ENCODE data around the gene NEIL3. TPM values are rescaled to one million over a fixed set of nuclear protein-coding genes. Genes with fewer than 3 reads are reported as not detected.

Gene NEIL3
- total RNA-seq, 6 donors from 2014 or later = 0.39 to 1.0 (median 0.61) TPM; not detected in 2

DNA sequence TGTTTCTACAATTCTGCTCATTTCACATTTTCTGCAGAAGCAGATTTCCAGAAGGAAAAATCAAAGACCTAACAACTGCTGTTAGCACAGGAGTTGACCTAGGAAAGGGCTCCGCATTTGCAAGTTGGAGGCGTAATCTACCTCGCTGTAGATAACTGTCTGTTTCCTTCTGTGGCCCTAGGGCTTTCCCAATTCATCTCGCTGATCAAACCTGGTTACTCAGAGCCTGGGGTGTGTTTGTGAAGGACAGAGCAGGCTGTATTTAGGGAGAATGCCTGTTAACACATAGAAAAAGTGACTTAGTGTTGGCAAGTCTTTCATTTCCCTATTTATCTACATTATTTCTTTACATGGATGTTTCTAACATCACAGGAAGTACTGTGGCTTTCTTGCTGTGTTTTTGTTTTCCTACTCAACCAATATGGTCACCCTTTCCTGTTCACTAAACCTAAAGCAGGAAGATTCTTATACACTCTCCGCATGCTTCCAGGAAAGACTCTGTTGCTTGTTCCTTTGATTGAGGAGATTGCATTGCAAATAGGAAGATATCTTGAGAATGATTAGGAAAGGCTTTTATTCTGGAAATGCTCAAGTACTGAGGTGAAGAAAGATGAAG, 92.1 kb downstream of the NEIL3 start:
- Histone ChIP-seq H3K4me1 (no peaks in the 10 kb centered on the region), H3K36me3 (no peaks in the 10 kb centered on the region), H3K27me3 (no peaks in the 10 kb centered on the region), H3K27ac (no peak overlapping the region), H3K9me3 (no peaks in the 10 kb centered on the region), H3K4me3 (no peak overlapping the region)
- TF ChIP-seq EP300 (IDR thresholded peaks at IDR 0.05) (no peak), POLR2AphosphoS5 (IDR thresholded peaks at IDR 0.05) (no peak), POLR2A (IDR thresholded peaks at IDR 0.05) (no peak)
- TF ChIP-seq, protein P1, sequence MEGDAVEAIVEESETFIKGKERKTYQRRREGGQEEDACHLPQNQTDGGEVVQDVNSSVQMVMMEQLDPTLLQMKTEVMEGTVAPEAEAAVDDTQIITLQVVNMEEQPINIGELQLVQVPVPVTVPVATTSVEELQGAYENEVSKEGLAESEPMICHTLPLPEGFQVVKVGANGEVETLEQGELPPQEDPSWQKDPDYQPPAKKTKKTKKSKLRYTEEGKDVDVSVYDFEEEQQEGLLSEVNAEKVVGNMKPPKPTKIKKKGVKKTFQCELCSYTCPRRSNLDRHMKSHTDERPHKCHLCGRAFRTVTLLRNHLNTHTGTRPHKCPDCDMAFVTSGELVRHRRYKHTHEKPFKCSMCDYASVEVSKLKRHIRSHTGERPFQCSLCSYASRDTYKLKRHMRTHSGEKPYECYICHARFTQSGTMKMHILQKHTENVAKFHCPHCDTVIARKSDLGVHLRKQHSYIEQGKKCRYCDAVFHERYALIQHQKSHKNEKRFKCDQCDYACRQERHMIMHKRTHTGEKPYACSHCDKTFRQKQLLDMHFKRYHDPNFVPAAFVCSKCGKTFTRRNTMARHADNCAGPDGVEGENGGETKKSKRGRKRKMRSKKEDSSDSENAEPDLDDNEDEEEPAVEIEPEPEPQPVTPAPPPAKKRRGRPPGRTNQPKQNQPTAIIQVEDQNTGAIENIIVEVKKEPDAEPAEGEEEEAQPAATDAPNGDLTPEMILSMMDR (IDR thresholded peaks at IDR 0.05) = no peak
- ATAC-seq (ENCODE audit: low FRiP score in 2 of 2) (no peak), DNase-seq (no peak)
- WGBS, 2 donors = 73 to 82% methylated on average over 5 of the region's 5 CpGs

DNA sequence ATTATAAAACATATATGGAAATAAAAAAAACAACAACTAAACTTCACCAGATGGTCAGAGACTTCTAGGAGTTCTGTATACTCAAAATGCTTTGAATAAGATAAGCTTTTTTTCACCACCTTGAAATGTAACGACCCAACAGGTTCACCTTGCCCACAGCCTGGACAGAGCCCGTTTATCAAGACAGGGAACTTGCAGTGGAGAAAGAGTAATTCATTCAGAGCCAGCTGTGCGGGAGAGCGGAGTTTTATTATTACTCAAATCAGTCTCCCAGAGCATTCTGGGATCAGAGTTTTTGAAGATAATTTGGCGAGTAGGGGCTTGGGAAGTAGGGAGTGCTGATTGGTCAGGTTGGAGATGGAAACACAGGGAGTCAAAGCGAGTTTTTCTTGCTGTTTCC, 94.1 kb downstream of the NEIL3 start:
- no peaks in the 10 kb centered on the region for H3K4me1 ChIP-seq
- no peaks in the 10 kb centered on the region for H3K27me3 ChIP-seq
- DNase-seq (no peak), ATAC-seq (ENCODE audit: low FRiP score in 2 of 2) (no peak)
- no peak overlapping the region for H3K27ac ChIP-seq
- H3K9me3 ChIP-seq = no peaks in the 10 kb centered on the region
- no peaks in the 10 kb centered on the region for H3K36me3 ChIP-seq
- no peak overlapping the region for H3K4me3 ChIP-seq
- TF ChIP-seq, protein P1 (IDR thresholded peaks at IDR 0.05) = no peak
- no peak for TF ChIP-seq EP300 (IDR thresholded peaks at IDR 0.05)
- no peak for TF ChIP-seq POLR2AphosphoS5 (IDR thresholded peaks at IDR 0.05)
- TF ChIP-seq POLR2A (IDR thresholded peaks at IDR 0.05) = no peak
- 72 to 77% methylated on average over 6 of the region's 6 CpGs for WGBS, 2 donors

DNA sequence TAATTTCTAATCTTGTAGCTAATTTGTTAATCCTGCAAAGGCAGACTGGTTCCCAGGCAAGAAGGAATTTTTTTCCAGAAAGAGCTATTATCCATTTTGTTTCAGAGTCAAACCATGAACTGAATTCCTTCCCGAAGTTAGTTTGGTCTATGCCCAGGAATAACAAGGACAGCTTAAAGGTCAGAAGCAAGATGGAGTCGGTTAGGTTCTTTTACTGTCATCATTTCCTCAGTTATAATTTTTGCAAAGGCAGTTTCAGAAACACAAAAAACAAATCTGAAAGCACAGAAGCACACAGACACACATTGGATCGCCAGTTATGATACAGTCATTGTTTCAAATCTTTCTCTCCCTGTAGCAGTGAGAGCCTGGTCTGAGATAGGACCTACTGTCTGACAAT, 94.7 kb downstream of the NEIL3 start:
- Histone ChIP-seq H3K27ac (no peak overlapping the region), H3K36me3 (no peaks in the 10 kb centered on the region), H3K4me3 (no peak overlapping the region), H3K9me3 (no peaks in the 10 kb centered on the region), H3K27me3 (no peaks in the 10 kb centered on the region), H3K4me1 (no peaks in the 10 kb centered on the region)
- WGBS, 2 donors = 83 to 85% methylated on average over 3 of the region's 3 CpGs
- DNase-seq (no peak), ATAC-seq (ENCODE audit: low FRiP score in 2 of 2) (no peak)
- TF ChIP-seq, protein P1 (IDR thresholded peaks at IDR 0.05) = no peak
- TF ChIP-seq POLR2A (IDR thresholded peaks at IDR 0.05) = no peak
- no peak for TF ChIP-seq EP300 (IDR thresholded peaks at IDR 0.05)
- no peak for TF ChIP-seq POLR2AphosphoS5 (IDR thresholded peaks at IDR 0.05)

DNA sequence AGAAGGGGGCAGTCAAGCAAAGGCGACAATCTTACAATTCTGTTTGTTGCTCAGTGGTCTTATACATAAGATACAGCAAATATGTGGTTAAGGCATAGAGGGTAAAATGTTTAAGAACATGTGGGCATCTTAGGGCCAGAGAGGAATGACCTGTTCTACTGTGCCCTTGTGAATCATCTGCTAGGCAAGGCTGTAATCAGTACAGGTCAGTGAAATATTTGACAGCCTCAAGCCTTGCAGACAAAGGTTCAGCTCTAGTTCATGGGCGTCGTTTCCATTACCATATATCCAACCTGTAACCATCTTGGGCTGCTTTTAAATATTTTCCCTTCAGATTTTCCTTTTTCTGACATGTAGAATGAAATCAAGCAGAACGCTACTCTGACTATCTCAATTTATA, 95.3 kb downstream of the NEIL3 start:
- no peak for TF ChIP-seq POLR2A (IDR thresholded peaks at IDR 0.05)
- TF ChIP-seq POLR2AphosphoS5 (IDR thresholded peaks at IDR 0.05) = no peak
- no peak for TF ChIP-seq EP300 (IDR thresholded peaks at IDR 0.05)
- TF ChIP-seq, protein P1 (IDR thresholded peaks at IDR 0.05) = no peak
- no peaks in the 10 kb centered on the region for H3K4me1 ChIP-seq
- H3K4me3 ChIP-seq = no peak overlapping the region
- ATAC-seq (ENCODE audit: low FRiP score in 2 of 2) (no peak), DNase-seq (no peak)
- no peak overlapping the region for H3K27ac ChIP-seq
- H3K36me3 ChIP-seq = no peaks in the 10 kb centered on the region
- no peaks in the 10 kb centered on the region for H3K27me3 ChIP-seq
- WGBS, 2 donors = 81 to 84% methylated on average over 4 of the region's 4 CpGs
- no peaks in the 10 kb centered on the region for H3K9me3 ChIP-seq

DNA sequence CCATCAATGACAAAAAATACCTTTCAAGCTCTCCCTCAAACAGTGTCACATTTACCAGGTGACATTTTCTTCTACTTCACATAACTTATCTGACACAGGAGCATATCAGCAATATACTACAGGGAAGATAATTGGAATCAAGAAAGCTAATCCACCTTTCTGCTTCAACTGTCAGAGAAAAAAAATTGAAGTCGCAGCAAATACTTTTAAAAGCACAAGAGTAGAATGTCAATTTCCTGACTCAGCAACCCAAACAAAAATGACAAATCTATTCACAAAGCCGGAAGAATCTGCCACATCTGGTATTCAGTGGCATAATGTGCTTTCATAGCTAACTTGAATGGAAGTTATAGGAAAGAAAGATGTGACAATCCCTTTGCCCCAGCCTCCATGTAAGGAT, 95.8 kb downstream of the NEIL3 start:
- Histone ChIP-seq H3K4me3 (no peak overlapping the region), H3K27ac (no peak overlapping the region), H3K36me3 (no peaks in the 10 kb centered on the region), H3K4me1 (no peaks in the 10 kb centered on the region), H3K9me3 (no peaks in the 10 kb centered on the region), H3K27me3 (no peaks in the 10 kb centered on the region)
- 58 to 61% methylated on average over 2 of the region's 2 CpGs for WGBS, 2 donors
- ATAC-seq (ENCODE audit: low FRiP score in 2 of 2) = no peak
- TF ChIP-seq, protein P1 (IDR thresholded peaks at IDR 0.05) = no peak
- TF ChIP-seq EP300 (IDR thresholded peaks at IDR 0.05) (no peak), POLR2A (IDR thresholded peaks at IDR 0.05) (no peak), POLR2AphosphoS5 (IDR thresholded peaks at IDR 0.05) (no peak)
- DNase-seq = no peak
